SK-N-SH (cell line): ENCODE measurements around the gene AGAP1. TPM values are rescaled to one million over a fixed set of nuclear protein-coding genes. Genes with fewer than 3 reads are reported as not detected.

Experiments used
- CTCF ChIA-PET: fragments of 300-600, 350-600 bp; formaldehyde crosslinking; extraction: SDS; loops from one replicate; lab custom pipeline; 2021; lab: Yijun Ruan, JAX
- POLR2A ChIA-PET: fragments of 350-600 bp; sonication (Branson Sonifier 250); formaldehyde crosslinking; extraction: SDS; loops from one replicate; lab custom pipeline; 2020; ENCODE audit warnings: antibody characterized with exemption, inconsistent platforms; lab: Yijun Ruan, JAX
- DNase-seq: peaks from one replicate; pipeline ENCODE4 v3.0.0; 2012
- H2AFZ ChIP-seq: fragments of 200-600 bp; sonication (generic); 2 replicates; pipeline ENCODE4 v1.8.1; 2016; ENCODE audit warnings: antibody characterized with exemption, mild to moderate bottlenecking, low read depth
- H3F3A ChIP-seq: fragments of 200-600 bp; sonication (generic); replicated peaks from 2 replicates; pipeline ENCODE3; 2016; ENCODE audit warnings: antibody characterized with exemption, mild to moderate bottlenecking; ENCODE audit not compliant: insufficient read depth
- H3K27ac ChIP-seq, 2 experiments: fragments of 200-500 bp in 1 of 2; fragments of 200-600 bp in 1 of 2; sonication (Bioruptor generic) in 1 of 2; sonication (generic), shearing (Covaris generic) in 1 of 2; 2 replicates each; pipeline versions ENCODE4 v1.5.1 to v1.6.1; 2014 to 2016; ENCODE audit warnings: low read depth in 2 of 2, inconsistent platforms in 1 of 2, low read length in 1 of 2, mild to moderate bottlenecking in 1 of 2, mixed read lengths in 1 of 2
- H3K27me3 ChIP-seq: fragments of 200-600 bp; sonication (generic), shearing (Covaris generic); 2 replicates; pipeline ENCODE4 v1.6.1; 2016; ENCODE audit warnings: mixed run types; ENCODE audit not compliant: insufficient read depth
- H3K36me3 ChIP-seq, 2 experiments: fragments of 200-500 bp in 1 of 2; fragments of 200-600 bp in 1 of 2; sonication (Bioruptor generic) in 1 of 2; sonication (generic) in 1 of 2; replicated peaks in 1 of 2; 2 replicates each; pipeline versions ENCODE3 to v1.5.1; 2014 to 2016; ENCODE audit warnings: low read length in 1 of 2, mild to moderate bottlenecking in 1 of 2; ENCODE audit not compliant: insufficient read depth in 2 of 2, control insufficient read depth in 1 of 2
- H3K4me1 ChIP-seq, 2 experiments: fragments of 200-500 bp in 1 of 2; fragments of 200-600 bp in 1 of 2; sonication (Bioruptor generic) in 1 of 2; sonication (generic), shearing (Covaris generic) in 1 of 2; 2 replicates each; pipeline versions ENCODE4 v1.5.1 to v1.6.1; 2014 to 2016; ENCODE audit warnings: low read depth in 1 of 2, low read length in 1 of 2, mixed run types in 1 of 2; ENCODE audit not compliant: insufficient read depth in 2 of 2, control insufficient read depth in 1 of 2
- H3K4me2 ChIP-seq: fragments of 200-600 bp; sonication (generic), shearing (Covaris generic); 2 replicates; pipeline ENCODE4 v1.6.1; 2017; ENCODE audit warnings: mixed run types
- H3K4me3 ChIP-seq, 2 experiments: fragments of 200-500 bp in 1 of 2; fragments of 200-600 bp in 1 of 2; sonication (Bioruptor generic) in 1 of 2; sonication (generic), shearing (Covaris generic) in 1 of 2; 2 replicates each; pipeline versions ENCODE4 v1.5.1 to v1.8.1; 2014 to 2016; ENCODE audit warnings: low read depth in 2 of 2, inconsistent platforms in 1 of 2, low read length in 1 of 2, mild to moderate bottlenecking in 1 of 2, mixed read lengths in 1 of 2, moderate library complexity in 1 of 2
- H3K79me2 ChIP-seq: fragments of 200-600 bp; sonication (generic); 2 replicates; pipeline ENCODE4 v1.8.1; 2017; ENCODE audit warnings: mild to moderate bottlenecking; ENCODE audit not compliant: insufficient read depth
- H3K9ac ChIP-seq: fragments of 200-600 bp; sonication (generic); 2 replicates; pipeline ENCODE4 v1.6.1; 2017; ENCODE audit warnings: mixed run types
- H3K9me2 ChIP-seq: fragments of 200-600 bp; sonication (generic); 2 replicates; pipeline ENCODE4 v1.6.1; 2017; ENCODE audit warnings: mixed run types
- H3K9me3 ChIP-seq: fragments of 200-600 bp; sonication (generic); 2 replicates; pipeline ENCODE4 v1.6.1; 2017; ENCODE audit warnings: mixed run types, mild to moderate bottlenecking, moderate library complexity
- H4K20me1 ChIP-seq: fragments of 200-600 bp; sonication (generic); 2 replicates; pipeline ENCODE4 v1.6.1; 2017; ENCODE audit warnings: mild to moderate bottlenecking, mixed run types; ENCODE audit not compliant: insufficient read depth
- CHD2 ChIP-seq: fragments of 150-350 bp; IDR thresholded peaks from 2 replicates; pipeline ENCODE4 v1.6.1; 2018; ENCODE audit warnings: low read length; ENCODE audit not compliant: partially characterized antibody
- ELF1 ChIP-seq: IDR thresholded peaks from 2 replicates; pipeline ENCODE4 v1.4.0; 2012
- FOXM1 ChIP-seq: IDR thresholded peaks from 2 replicates; pipeline ENCODE4 v1.4.0; 2012; ENCODE audit warnings: low read depth, mild to moderate bottlenecking
- GABPA ChIP-seq: IDR thresholded peaks from 2 replicates; pipeline ENCODE4 v1.4.0; 2012; ENCODE audit warnings: low read depth, mild to moderate bottlenecking
- RAD21 ChIP-seq: IDR thresholded peaks from 2 replicates; pipeline ENCODE4 v1.6.1; 2012; ENCODE audit warnings: mild to moderate bottlenecking, low read length
- RCOR1 ChIP-seq: fragments of 150-350 bp; IDR thresholded peaks from 2 replicates; pipeline ENCODE4 v1.6.1; 2017; ENCODE audit warnings: antibody characterized with exemption, low read length
- SMC3 ChIP-seq: IDR thresholded peaks from 2 replicates; pipeline ENCODE4 v1.6.1; 2012; ENCODE audit warnings: low read depth, low read length, improper control_type of control experiment
- TCF12 ChIP-seq: IDR thresholded peaks from 2 replicates; pipeline ENCODE4 v1.4.0; 2012
- TEAD4 ChIP-seq: IDR thresholded peaks from 2 replicates; pipeline ENCODE4 v1.4.0; 2012; ENCODE audit warnings: mild to moderate bottlenecking, borderline replicate concordance; ENCODE audit not compliant: insufficient read depth
- WGBS: methylation state at CpG from one replicate; pipeline ENCODE4 v1.1.6; 2017; ENCODE audit warnings: low lambda C conversion rate; 5-methylcytosine and 5-hydroxymethylcytosine counted together
- polyA plus RNA-seq, 3 experiments: library from polyadenylated mRNA; depleted of rRNA; stranded (reverse); fragments of >200 nt; gene quantifications; 2 replicates each; pipeline ENCODE4 v1.2.3, GENCODE V29; 2012
- TF ChIP-seq, protein P1 (sequence below): fragments of 150-350 bp; IDR thresholded peaks from 2 replicates; pipeline ENCODE4 v1.6.1; 2017; ENCODE audit warnings: antibody characterized with exemption, low read length, low read depth, borderline replicate concordance
- TF ChIP-seq, protein P2 (sequence below): IDR thresholded peaks from 2 replicates; pipeline ENCODE4 v1.6.1; 2012; ENCODE audit warnings: mild to moderate bottlenecking, low read depth, low read length, moderate library complexity
- TF ChIP-seq, protein P3 (sequence below): IDR thresholded peaks from 2 replicates; pipeline ENCODE4 v1.4.0; 2012; ENCODE audit warnings: low read depth, borderline replicate concordance
- TF ChIP-seq, protein P4 (sequence below): fragments of 150-350 bp; IDR thresholded peaks from 2 replicates; pipeline ENCODE4 v1.6.1; 2016; ENCODE audit warnings: mild to moderate bottlenecking, low read depth, low read length
- TF ChIP-seq, protein P5 (sequence below): IDR thresholded peaks from 2 replicates; pipeline ENCODE4; 2012
- TF ChIP-seq, protein P6 (sequence below): fragments of 200-600 bp; sonication (generic); IDR thresholded peaks from 2 replicates; pipeline ENCODE4 v1.6.1; 2017; ENCODE audit warnings: antibody characterized with exemption, mild to moderate bottlenecking, moderate library complexity
- TF ChIP-seq, protein P7 (sequence below): IDR thresholded peaks from 2 replicates; pipeline ENCODE4 v1.4.0; 2012; ENCODE audit warnings: low read depth, borderline replicate concordance

Gene AGAP1
- polyA plus RNA-seq, 1 of the 3 experiments (the other 2 are of a cell fraction), result 8.8 TPM

DNA sequence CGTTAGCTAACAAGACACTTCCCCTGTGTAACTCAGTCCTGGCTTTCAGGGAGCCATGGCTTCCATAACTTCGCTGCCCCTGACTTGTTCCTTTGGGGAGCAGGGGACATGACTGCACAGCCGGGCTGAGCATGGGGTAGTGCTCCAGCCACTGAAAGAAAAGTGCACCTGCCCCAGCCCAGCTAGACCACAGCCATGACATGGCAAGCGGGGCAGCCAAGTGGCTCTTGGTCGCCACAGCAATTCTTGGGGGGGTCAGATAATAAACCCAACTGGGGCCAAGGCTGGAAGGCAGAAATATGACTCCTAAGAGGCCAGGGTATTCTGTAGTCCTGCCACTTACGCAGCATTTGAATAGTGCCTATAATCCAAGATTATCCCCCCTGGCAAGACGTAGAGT is 385.3 kb downstream of the AGAP1 start:
- H3K27ac ChIP-seq, result no peak overlapping the region
- no peak overlapping the region for H3K4me3 ChIP-seq
- WGBS, result 95% methylated on average over 4 of the region's 7 CpGs
- H2AFZ ChIP-seq, result no peak overlapping the region
- no peaks in the 10 kb centered on the region for H3K9me3 ChIP-seq
- no peak overlapping the region for H3K9ac ChIP-seq
- H3K36me3 ChIP-seq, result no peaks in the 10 kb centered on the region
- ChIA-PET POLR2A (no interaction called here), CTCF (interaction anchor here (1.0 kb wide), 1 partner anchor 100 kb away, joined by 4 read pairs; no protein-coding TSS in a partner anchor)
- no peaks in the 10 kb centered on the region for H3K79me2 ChIP-seq
- H3F3A ChIP-seq, result no peaks in the 10 kb centered on the region
- no peak for DNase-seq
- H3K4me1 ChIP-seq, result no peaks in the 10 kb centered on the region
- no peak overlapping the region for H3K4me2 ChIP-seq
- no peaks in the 10 kb centered on the region for H3K27me3 ChIP-seq
- H3K9me2 ChIP-seq, result no peaks in the 10 kb centered on the region
- TF ChIP-seq TCF12, result no peak
- TF ChIP-seq, protein P1, sequence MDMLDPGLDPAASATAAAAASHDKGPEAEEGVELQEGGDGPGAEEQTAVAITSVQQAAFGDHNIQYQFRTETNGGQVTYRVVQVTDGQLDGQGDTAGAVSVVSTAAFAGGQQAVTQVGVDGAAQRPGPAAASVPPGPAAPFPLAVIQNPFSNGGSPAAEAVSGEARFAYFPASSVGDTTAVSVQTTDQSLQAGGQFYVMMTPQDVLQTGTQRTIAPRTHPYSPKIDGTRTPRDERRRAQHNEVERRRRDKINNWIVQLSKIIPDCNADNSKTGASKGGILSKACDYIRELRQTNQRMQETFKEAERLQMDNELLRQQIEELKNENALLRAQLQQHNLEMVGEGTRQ, result no peak
- TF ChIP-seq FOXM1, result no peak
- no peak for TF ChIP-seq GABPA
- TF ChIP-seq, protein P2, sequence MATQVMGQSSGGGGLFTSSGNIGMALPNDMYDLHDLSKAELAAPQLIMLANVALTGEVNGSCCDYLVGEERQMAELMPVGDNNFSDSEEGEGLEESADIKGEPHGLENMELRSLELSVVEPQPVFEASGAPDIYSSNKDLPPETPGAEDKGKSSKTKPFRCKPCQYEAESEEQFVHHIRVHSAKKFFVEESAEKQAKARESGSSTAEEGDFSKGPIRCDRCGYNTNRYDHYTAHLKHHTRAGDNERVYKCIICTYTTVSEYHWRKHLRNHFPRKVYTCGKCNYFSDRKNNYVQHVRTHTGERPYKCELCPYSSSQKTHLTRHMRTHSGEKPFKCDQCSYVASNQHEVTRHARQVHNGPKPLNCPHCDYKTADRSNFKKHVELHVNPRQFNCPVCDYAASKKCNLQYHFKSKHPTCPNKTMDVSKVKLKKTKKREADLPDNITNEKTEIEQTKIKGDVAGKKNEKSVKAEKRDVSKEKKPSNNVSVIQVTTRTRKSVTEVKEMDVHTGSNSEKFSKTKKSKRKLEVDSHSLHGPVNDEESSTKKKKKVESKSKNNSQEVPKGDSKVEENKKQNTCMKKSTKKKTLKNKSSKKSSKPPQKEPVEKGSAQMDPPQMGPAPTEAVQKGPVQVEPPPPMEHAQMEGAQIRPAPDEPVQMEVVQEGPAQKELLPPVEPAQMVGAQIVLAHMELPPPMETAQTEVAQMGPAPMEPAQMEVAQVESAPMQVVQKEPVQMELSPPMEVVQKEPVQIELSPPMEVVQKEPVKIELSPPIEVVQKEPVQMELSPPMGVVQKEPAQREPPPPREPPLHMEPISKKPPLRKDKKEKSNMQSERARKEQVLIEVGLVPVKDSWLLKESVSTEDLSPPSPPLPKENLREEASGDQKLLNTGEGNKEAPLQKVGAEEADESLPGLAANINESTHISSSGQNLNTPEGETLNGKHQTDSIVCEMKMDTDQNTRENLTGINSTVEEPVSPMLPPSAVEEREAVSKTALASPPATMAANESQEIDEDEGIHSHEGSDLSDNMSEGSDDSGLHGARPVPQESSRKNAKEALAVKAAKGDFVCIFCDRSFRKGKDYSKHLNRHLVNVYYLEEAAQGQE, result no peak
- H4K20me1 ChIP-seq, result no peaks in the 10 kb centered on the region

DNA sequence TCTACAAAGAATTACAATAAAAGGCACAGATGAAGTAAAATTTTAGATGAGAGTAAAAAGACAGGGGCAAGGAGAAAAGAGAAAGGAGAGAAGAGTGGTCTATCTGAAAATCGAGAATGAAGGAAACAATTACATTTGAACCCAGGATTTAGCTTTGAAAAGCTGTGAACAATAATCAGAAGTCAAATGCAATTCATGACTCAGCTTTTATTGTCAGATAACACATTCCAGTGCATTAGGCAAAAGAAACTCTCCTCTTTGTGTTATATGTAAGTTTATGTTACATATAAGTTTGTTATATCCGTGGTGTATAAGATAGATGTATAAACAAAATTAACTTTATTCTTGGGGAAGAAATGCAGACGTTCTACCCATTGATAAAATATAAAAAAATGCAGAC is 389.8 kb downstream of the AGAP1 start:
- no peak overlapping the region for H3K4me3 ChIP-seq
- WGBS, result 92% methylated on average over 3 of the region's 3 CpGs
- no peaks in the 10 kb centered on the region for H3F3A ChIP-seq
- H3K27me3 ChIP-seq, result no peaks in the 10 kb centered on the region
- H3K79me2 ChIP-seq, result no peaks in the 10 kb centered on the region
- CTCF ChIA-PET, result no interaction called here
- no peak overlapping the region for H3K27ac ChIP-seq
- H2AFZ ChIP-seq, result no peak overlapping the region
- no peaks in the 10 kb centered on the region for H3K9me3 ChIP-seq
- no peak overlapping the region for H3K4me2 ChIP-seq
- H4K20me1 ChIP-seq, result no peaks in the 10 kb centered on the region
- POLR2A ChIA-PET, result no interaction called here
- peaks cover 0 to 11% of the 10 kb centered on the region in 2 experiments for H3K36me3 ChIP-seq
- H3K9ac ChIP-seq, result no peak overlapping the region
- H3K4me1 ChIP-seq, result no peaks in the 10 kb centered on the region
- no peaks in the 10 kb centered on the region for H3K9me2 ChIP-seq
- no peak for DNase-seq
- TF ChIP-seq, protein P3, sequence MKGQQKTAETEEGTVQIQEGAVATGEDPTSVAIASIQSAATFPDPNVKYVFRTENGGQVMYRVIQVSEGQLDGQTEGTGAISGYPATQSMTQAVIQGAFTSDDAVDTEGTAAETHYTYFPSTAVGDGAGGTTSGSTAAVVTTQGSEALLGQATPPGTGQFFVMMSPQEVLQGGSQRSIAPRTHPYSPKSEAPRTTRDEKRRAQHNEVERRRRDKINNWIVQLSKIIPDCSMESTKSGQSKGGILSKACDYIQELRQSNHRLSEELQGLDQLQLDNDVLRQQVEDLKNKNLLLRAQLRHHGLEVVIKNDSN, result no peak
- no peak for TF ChIP-seq SMC3
- no peak for TF ChIP-seq TEAD4
- TF ChIP-seq RCOR1, result no peak
- TF ChIP-seq, protein P4, sequence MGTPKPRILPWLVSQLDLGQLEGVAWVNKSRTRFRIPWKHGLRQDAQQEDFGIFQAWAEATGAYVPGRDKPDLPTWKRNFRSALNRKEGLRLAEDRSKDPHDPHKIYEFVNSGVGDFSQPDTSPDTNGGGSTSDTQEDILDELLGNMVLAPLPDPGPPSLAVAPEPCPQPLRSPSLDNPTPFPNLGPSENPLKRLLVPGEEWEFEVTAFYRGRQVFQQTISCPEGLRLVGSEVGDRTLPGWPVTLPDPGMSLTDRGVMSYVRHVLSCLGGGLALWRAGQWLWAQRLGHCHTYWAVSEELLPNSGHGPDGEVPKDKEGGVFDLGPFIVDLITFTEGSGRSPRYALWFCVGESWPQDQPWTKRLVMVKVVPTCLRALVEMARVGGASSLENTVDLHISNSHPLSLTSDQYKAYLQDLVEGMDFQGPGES, result no peak
- TF ChIP-seq RAD21, result no peak
- TF ChIP-seq, protein P5, sequence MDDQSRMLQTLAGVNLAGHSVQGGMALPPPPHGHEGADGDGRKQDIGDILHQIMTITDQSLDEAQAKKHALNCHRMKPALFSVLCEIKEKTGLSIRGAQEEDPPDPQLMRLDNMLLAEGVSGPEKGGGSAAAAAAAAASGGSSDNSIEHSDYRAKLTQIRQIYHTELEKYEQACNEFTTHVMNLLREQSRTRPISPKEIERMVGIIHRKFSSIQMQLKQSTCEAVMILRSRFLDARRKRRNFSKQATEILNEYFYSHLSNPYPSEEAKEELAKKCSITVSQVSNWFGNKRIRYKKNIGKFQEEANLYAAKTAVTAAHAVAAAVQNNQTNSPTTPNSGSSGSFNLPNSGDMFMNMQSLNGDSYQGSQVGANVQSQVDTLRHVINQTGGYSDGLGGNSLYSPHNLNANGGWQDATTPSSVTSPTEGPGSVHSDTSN, result no peak
- TF ChIP-seq, protein P6, sequence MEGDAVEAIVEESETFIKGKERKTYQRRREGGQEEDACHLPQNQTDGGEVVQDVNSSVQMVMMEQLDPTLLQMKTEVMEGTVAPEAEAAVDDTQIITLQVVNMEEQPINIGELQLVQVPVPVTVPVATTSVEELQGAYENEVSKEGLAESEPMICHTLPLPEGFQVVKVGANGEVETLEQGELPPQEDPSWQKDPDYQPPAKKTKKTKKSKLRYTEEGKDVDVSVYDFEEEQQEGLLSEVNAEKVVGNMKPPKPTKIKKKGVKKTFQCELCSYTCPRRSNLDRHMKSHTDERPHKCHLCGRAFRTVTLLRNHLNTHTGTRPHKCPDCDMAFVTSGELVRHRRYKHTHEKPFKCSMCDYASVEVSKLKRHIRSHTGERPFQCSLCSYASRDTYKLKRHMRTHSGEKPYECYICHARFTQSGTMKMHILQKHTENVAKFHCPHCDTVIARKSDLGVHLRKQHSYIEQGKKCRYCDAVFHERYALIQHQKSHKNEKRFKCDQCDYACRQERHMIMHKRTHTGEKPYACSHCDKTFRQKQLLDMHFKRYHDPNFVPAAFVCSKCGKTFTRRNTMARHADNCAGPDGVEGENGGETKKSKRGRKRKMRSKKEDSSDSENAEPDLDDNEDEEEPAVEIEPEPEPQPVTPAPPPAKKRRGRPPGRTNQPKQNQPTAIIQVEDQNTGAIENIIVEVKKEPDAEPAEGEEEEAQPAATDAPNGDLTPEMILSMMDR, result no peak
- TF ChIP-seq CHD2, result no peak
- no peak for TF ChIP-seq GABPA
- TF ChIP-seq, protein P7, sequence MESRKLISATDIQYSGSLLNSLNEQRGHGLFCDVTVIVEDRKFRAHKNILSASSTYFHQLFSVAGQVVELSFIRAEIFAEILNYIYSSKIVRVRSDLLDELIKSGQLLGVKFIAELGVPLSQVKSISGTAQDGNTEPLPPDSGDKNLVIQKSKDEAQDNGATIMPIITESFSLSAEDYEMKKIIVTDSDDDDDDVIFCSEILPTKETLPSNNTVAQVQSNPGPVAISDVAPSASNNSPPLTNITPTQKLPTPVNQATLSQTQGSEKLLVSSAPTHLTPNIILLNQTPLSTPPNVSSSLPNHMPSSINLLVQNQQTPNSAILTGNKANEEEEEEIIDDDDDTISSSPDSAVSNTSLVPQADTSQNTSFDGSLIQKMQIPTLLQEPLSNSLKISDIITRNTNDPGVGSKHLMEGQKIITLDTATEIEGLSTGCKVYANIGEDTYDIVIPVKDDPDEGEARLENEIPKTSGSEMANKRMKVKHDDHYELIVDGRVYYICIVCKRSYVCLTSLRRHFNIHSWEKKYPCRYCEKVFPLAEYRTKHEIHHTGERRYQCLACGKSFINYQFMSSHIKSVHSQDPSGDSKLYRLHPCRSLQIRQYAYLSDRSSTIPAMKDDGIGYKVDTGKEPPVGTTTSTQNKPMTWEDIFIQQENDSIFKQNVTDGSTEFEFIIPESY, result no peak
- TF ChIP-seq ELF1, result no peak
